PFSK-1 (cell line): Measurements from ENCODE around the gene OR56B1.

Source experiments
- FOXP2 ChIP-seq: optimal IDR thresholded peaks from 2 replicates; pipeline ENCODE3; 2011; ENCODE audit warnings: borderline replicate concordance, control low read depth, inconsistent platforms; ENCODE audit not compliant: insufficient read depth; ENCODE audit errors: extremely low read length, extremely low read depth
- POLR2AphosphoS5 ChIP-seq: IDR thresholded peaks from 2 replicates; pipeline ENCODE4 v1.6.1; 2012; ENCODE audit warnings: low read depth, mild to moderate bottlenecking, control low read depth, low read length, moderate library complexity
- SIN3A ChIP-seq: IDR thresholded peaks from 2 replicates; pipeline ENCODE4 v1.6.1; 2012; ENCODE audit warnings: mild to moderate bottlenecking, low read length, moderate library complexity, borderline replicate concordance; ENCODE audit not compliant: insufficient read depth
- TAF1 ChIP-seq: IDR thresholded peaks from 2 replicates; pipeline ENCODE4 v1.6.1; 2012; ENCODE audit warnings: low read length, control low read depth, borderline replicate concordance; ENCODE audit not compliant: insufficient read depth
- TF ChIP-seq, protein P1 (sequence below), 2 experiments: IDR thresholded peaks; 2 replicates each; pipeline versions ENCODE4 v1.6.1 to v1.8.0; 2011 to 2012; ENCODE audit warnings: low read depth in 2 of 2, low read length in 2 of 2, control low read depth in 1 of 2, inconsistent platforms in 1 of 2, mild to moderate bottlenecking in 1 of 2, moderate library complexity in 1 of 2; ENCODE audit not compliant: insufficient read depth in 1 of 2

The OR56B1 gene

DNA sequence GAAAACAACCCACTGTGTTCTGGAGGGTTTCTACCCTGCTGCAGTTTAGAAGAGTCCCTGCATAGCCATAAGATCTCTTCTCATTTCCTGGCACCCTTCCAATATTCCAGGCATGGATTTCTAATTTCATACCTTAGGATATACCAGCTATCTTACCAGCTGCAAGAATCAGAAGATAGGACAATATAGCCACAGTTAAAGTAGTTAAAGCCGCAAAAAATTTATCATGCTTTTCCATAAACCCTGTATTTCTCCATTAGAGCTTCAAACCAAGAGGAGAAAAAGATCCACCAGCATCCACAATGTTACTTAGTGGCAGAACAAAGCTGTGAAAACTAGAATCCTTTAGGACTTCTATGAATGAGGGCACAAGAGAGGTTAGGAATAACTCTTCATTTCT lies 8.6 kb upstream of the OR56B1 start:
- TF ChIP-seq SIN3A (no peak), TAF1 (no peak), FOXP2 (no peak), POLR2AphosphoS5 (no peak)
- TF ChIP-seq, protein P1, sequence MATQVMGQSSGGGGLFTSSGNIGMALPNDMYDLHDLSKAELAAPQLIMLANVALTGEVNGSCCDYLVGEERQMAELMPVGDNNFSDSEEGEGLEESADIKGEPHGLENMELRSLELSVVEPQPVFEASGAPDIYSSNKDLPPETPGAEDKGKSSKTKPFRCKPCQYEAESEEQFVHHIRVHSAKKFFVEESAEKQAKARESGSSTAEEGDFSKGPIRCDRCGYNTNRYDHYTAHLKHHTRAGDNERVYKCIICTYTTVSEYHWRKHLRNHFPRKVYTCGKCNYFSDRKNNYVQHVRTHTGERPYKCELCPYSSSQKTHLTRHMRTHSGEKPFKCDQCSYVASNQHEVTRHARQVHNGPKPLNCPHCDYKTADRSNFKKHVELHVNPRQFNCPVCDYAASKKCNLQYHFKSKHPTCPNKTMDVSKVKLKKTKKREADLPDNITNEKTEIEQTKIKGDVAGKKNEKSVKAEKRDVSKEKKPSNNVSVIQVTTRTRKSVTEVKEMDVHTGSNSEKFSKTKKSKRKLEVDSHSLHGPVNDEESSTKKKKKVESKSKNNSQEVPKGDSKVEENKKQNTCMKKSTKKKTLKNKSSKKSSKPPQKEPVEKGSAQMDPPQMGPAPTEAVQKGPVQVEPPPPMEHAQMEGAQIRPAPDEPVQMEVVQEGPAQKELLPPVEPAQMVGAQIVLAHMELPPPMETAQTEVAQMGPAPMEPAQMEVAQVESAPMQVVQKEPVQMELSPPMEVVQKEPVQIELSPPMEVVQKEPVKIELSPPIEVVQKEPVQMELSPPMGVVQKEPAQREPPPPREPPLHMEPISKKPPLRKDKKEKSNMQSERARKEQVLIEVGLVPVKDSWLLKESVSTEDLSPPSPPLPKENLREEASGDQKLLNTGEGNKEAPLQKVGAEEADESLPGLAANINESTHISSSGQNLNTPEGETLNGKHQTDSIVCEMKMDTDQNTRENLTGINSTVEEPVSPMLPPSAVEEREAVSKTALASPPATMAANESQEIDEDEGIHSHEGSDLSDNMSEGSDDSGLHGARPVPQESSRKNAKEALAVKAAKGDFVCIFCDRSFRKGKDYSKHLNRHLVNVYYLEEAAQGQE (IDR thresholded peaks at IDR 0.05; ENCODE audit: insufficient read depth in 1 of 2, low read depth in 2 of 2, low read length in 2 of 2): no peak

DNA sequence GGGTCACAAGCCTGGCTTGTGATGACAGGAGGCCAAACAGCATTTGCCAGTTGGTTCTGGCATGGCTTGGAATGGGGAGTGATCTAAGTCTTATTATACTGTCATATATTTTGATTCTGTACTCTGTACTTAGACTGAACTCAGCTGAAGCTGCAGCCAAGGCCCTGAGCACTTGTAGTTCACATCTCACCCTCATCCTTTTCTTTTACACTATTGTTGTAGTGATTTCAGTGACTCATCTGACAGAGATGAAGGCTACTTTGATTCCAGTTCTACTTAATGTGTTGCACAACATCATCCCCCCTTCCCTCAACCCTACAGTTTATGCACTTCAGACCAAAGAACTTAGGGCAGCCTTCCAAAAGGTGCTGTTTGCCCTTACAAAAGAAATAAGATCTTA lies 843 bp downstream of the OR56B1 start:
- TF ChIP-seq, protein P1 (IDR thresholded peaks at IDR 0.05; ENCODE audit: insufficient read depth in 1 of 2, low read depth in 2 of 2, low read length in 2 of 2): no peak
- no peak for TF ChIP-seq TAF1
- TF ChIP-seq FOXP2: no peak
- no peak for TF ChIP-seq POLR2AphosphoS5
- no peak for TF ChIP-seq SIN3A

DNA sequence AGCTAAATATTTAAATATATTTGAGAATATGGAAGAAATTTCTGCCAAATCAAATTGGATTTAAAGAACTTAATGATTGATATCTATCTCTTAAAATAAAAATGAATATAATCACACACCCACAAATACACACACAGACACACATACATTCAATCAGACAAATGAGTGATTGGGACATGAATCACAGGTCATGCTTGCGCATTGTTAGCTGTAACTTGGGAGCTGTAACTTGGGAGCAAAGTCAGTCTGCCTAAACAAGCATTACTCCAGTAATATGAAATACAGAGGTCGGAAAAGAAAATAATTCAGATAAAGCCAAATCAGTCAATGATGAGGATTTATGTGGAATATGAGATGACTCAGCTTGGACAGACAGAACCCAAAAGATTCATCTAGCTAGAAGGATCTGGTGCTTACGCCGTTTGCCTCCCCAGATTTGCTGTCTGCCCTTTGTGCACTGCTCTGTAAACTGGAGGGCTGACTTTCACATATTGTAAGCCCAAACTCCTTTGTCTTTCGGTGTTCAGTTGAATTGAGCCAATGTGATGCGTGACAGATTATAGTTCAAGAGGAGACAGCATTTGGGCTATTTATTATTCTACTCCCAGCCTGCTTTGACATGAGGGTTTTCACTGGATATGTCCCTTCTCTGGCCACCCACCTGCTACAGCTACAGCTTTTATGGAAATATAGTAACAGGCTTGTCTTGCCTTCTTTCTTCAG lies 1.6 kb downstream of the OR56B1 start:
- no peak for TF ChIP-seq FOXP2

DNA sequence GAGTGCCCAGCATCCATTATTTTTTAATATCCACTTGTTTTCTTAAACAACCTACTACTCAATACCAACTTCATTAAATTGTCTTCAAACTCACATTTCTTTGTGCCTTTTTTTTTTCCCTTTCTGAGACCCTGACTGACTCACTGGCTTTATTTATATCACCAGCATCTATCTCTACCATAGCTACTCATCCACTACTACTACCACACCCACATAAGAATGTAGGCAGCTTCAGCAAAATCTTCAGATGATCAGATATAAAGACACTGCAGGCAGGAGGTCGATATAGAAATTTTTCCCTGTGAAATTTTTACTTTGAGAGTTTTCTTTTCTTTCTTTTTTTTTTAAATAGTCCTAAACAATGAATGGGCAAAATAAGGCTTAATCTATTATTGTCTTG lies 2.2 kb downstream of the OR56B1 start:
- TF ChIP-seq SIN3A (no peak), TAF1 (no peak), POLR2AphosphoS5 (no peak), FOXP2 (no peak)
- TF ChIP-seq, protein P1 (IDR thresholded peaks at IDR 0.05; ENCODE audit: insufficient read depth in 1 of 2, low read depth in 2 of 2, low read length in 2 of 2): no peak

DNA sequence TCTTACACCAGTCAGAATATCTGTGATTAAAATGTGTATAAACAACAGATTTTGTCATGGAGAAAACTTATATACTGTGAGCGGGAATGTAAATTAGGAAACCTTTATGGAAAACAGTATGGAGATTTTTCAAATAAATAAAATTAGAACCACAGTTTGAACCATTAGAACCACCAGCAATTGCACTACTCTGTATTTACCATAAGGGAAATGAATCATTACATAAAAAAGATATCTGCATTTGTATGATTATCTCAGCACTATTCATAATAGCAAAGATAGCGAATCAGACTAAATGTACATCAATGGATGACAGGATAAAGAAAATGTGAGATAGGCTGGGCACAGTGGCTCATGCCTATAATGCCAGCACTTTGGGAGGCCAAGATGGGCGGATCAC lies 10.4 kb downstream of the OR56B1 start:
- no peak for TF ChIP-seq TAF1
- TF ChIP-seq FOXP2: no peak
- TF ChIP-seq POLR2AphosphoS5: no peak
- TF ChIP-seq SIN3A: no peak
- TF ChIP-seq, protein P1 (IDR thresholded peaks at IDR 0.05; ENCODE audit: insufficient read depth in 1 of 2, low read depth in 2 of 2, low read length in 2 of 2): no peak
